Neural progenitor cell (in vitro differentiated cells): Measurements from ENCODE around the gene ARF1.

Source experiments
- EZH2phosphoT487 ChIP-seq: fragments of 200-600 bp; sonication (generic); IDR thresholded peaks from 2 replicates; pipeline ENCODE4 v1.6.1; 2017; ENCODE audit warnings: antibody characterized with exemption
- TF ChIP-seq, protein P1 (sequence below): fragments of 200-600 bp; sonication (generic); IDR thresholded peaks from 2 replicates; pipeline ENCODE4 v1.5.1; 2017; ENCODE audit warnings: antibody characterized with exemption, mild to moderate bottlenecking

DNA sequence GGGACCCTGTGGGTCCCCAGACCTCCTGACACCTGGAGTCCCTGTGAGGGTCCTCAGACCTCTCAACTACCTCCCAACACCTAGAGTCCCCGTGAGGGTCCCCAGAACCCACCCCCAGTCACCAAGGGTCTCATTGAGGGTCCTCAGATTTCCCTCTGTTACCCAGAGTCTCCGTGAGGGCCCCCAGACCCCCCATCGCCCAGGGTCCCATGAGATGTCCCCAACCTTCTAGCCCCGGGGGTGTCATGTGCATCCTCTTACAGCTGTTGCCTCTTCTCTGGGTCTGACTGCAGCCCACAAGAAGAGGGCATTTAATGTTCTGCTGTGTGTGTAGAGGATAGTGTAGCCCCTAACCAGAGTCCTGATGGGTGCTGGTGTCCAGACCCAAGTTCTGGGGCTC lies 65.3 kb downstream of the ARF1 start:
- TF ChIP-seq, protein P1, sequence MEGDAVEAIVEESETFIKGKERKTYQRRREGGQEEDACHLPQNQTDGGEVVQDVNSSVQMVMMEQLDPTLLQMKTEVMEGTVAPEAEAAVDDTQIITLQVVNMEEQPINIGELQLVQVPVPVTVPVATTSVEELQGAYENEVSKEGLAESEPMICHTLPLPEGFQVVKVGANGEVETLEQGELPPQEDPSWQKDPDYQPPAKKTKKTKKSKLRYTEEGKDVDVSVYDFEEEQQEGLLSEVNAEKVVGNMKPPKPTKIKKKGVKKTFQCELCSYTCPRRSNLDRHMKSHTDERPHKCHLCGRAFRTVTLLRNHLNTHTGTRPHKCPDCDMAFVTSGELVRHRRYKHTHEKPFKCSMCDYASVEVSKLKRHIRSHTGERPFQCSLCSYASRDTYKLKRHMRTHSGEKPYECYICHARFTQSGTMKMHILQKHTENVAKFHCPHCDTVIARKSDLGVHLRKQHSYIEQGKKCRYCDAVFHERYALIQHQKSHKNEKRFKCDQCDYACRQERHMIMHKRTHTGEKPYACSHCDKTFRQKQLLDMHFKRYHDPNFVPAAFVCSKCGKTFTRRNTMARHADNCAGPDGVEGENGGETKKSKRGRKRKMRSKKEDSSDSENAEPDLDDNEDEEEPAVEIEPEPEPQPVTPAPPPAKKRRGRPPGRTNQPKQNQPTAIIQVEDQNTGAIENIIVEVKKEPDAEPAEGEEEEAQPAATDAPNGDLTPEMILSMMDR = no peak
- TF ChIP-seq EZH2phosphoT487 = no peak
